Stimulated activated CD4-positive, alpha-beta T cell treated with anti-CD3 and anti-CD28 coated beads, TNF-alpha, amount 100 ng/mL, for 24 hours (primary cell): ENCODE data around the gene KCNE2.

Experiments used
- DNase-seq, 3 experiments: peaks; one replicate each; pipeline ENCODE4 v3.0.0-alpha.2; 2020; ENCODE audit warnings: low read depth in 3 of 3

KCNE2 gene, protein sequence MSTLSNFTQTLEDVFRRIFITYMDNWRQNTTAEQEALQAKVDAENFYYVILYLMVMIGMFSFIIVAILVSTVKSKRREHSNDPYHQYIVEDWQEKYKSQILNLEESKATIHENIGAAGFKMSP

DNA sequence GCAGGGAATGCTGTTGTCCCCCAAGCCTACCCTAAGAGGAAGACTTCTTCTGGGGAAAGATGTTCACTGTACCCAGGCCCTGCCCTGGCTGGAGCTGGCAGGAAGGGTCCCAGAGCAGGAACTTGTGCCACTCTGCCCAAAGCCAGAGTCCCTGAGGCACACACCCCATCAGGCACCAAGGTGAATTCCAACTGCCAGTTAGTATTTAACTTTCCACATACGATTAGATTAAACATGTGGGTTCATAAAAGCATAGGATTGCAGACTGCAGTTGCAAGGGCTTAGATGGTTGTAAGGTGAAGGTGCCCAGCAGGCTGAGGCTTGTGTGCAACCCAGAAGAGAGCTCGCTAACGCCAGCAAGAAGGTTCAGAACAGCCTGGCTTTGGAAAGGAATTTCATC, at the start of gene KCNE2:
Gene KCNE2, plus strand, starts transcription at position 274 of the 400 bp plus-strand sequence. CDS start 6,473 bp downstream, outside the sequence.
- no peak for DNase-seq

DNA sequence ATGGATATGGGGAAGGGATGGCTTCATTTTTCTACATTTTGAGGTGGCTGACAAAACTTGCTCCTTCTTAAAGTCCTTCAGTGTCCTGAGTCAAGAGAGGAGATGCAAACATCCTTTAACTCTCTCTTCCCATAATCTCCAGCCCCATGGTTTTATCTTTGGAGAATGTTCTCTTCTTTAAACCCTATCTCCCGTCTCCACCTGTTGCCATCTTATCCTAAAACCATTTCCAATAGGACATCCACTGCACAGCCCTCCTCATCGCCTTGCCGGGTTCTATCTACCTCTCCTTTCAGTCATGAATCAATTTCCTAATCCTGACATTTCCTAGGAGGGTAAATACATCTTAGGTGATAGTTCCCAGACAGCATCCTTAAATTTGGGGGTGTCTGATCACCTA, 44.2 kb upstream of the KCNE2 start:
- DNase-seq = no peak

DNA sequence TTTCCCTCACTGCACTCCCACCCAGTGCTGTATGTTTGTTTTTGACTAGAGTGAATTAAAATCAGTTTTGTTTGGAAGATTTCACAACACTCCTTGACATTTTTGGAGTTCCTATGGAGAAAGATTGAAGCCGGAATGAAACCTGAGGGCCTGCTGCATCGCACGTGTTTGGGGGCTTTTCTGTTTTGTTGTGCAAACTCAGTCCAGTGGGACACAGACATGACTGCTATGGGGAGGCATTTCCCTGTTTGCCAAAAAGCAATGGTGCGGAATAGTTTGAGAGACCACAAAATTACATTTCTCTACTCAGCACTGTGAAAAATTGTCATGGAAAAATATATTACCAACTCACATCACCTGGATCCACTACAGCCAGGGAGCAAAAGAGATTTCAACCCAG, 43.8 kb upstream of the KCNE2 start:
- DNase-seq = no peak

DNA sequence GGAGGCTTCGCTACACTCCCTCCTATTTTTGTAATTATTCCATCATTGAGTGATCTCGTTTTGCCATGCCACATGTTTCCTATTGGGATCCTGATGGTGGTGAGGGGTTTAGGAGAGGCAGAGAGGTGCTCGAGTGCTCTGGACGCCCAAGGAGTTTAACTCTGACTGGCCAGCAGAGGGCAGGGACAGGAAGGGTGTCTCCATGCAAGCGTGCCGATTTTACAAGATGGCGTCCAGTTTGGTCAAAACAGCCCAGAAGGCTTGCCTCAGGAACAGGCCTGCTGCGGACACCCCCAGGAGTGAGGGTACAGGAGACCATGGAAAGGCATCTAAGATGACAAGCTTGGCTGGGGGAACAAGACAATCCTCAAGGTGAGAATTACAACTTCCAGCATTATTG, 33.8 kb upstream of the KCNE2 start:
- DNase-seq = no peak

DNA sequence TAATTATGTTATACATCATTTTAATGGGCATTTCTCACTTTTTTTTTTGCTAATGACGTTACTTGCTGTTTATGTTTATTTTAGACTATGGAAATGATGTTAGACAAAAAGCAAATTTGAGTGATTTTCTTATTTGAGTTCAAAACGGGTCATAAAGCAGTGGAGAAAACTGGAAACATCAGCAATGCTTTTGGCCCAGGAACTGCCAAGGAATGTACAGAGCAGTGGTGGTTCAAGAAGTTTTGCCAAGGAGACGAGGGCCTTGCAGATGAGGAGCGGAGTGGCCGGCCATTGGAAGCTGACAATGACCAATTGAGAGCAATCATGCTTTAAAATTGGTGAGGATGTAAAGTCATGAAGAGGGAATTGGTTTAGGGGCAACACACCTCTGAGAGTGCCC, 32.1 kb upstream of the KCNE2 start:
- no peak for DNase-seq

DNA sequence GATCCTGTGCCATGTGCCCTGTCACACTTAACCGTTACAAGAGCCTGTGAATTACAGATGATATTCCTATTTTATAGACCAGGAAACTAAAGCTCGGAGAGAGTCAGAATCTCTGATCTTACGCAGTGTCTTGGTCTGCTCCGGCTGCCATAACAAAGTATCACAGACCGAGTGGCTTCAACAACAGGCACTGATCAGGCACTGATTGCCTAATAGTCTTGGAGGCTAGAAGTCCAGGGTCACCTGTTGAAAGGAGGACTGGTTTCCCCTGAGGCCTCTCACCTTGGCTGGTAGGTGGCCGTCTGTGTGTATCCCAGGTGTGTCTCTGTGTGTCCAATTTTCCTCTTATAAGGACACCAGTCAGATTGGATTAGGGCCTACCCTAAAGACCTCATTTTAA, 31.5 kb upstream of the KCNE2 start:
- no peak for DNase-seq

DNA sequence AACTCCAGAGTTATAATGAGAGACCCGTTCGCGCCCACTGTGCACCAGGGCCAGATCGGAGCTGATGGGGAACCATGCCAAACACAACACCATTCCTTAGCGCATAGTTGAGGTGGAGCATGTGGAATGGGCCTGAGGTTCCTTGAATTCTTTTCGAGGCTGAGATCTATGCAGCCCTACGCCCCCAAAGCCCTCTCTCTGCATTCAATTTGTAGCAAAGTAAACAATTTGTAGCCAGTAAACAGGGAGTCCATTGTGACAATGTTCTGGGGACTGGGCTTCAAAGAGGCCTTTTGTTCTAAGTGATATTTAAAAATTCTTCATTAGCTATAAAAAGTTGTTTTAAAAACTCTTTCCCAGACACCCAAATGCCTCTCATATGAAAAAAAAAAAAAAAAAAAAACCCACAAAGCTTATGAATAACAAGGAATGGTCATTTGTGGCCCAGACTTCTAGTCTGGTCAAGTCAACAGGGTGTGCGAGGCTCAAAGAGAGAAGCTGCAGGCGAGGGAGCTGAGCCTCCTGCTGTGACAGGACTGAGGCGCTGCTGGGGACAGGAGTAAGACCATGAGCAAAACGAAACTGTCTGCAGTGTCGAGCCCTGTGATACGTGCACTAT, 30.6 kb upstream of the KCNE2 start:
- DNase-seq = no peak

DNA sequence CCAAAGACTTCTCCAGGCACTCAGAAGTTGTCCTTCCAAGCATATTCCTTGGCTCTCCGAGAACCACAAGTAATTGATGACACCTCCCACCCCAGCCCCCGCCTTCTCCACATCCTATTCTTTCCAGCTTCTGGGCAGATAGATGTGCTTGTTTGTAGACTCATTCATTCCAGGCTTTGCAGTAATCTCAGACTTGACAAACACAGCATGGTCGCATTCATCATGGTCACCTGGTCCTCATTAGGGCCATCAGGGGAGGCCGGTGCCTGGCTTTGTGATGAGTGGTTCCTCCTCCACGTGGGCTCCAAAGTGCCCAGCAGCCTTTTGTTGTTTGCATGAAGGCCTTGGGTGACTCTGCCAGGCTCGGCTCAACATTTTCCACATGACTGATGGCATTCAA, 28.5 kb upstream of the KCNE2 start:
- DNase-seq = no peak

DNA sequence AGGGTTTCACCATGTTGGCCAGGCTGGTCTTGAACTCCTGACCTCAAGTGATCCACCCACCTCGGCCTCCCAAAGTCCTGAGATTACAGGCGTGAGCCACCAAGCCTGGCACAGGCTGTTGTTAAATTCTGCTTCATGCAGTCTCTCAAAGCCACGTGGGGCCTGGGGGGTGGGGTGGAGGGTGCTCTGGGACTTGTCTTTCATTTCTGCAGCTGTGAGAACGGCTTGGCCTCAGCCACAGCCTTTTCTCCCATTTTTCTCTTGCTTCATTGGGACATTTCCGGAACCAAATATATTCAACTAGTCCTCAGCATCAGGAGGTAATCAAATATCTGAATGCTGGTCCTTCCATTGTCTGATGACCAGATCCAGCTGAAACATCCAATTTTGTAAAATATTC, 27.6 kb upstream of the KCNE2 start:
- no peak for DNase-seq

DNA sequence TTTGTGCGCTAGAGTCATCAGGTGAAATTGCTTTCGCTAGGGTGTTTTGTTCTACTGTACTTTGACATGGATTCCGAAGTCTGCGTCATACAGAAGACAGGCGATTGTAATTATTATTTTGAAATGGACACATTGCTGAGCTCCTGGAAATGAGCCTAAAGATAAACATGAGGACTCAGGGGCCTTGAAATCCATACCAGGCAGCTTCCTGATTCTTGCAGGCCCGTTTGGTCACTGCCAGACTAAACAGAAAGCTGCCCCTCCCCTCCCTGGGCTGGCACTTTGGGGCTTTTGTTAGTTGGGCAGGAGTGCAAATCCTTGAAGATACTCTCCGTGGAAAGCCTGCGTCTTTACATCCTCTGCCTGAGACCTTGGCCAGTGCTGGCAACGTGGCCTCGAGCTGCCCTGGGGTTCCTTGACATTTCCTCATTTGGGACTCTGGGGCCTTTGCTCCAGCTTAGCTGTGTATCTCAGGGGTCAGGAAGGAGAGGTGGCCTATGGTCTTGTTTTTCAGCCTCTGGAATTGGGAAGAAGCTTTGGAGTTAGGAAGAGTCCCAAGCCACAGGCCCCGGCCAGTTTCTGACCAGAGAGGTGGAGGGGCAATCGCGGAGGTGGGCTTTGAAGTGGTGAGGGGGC, 26.9 kb upstream of the KCNE2 start:
- no peak for DNase-seq

DNA sequence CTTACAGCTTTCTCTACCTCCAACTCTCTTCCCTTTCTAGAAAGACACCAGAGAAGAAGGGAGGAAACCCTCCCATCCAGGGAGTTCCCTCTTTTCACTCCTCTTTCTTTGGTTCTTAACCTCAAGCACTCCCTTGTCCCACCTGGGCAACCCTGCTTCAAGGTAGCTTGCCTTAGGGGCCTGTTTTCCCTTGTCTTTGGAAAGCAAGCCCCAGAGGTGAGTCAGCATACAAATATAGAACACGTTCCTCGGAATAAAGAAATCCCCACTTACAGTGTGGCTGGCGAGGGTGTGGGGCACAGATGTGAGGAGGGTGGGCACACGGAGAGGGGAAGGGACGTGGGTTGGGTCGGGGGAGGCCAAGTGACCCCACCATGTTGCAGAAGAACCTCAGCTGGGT, 26.1 kb upstream of the KCNE2 start:
- no peak for DNase-seq

DNA sequence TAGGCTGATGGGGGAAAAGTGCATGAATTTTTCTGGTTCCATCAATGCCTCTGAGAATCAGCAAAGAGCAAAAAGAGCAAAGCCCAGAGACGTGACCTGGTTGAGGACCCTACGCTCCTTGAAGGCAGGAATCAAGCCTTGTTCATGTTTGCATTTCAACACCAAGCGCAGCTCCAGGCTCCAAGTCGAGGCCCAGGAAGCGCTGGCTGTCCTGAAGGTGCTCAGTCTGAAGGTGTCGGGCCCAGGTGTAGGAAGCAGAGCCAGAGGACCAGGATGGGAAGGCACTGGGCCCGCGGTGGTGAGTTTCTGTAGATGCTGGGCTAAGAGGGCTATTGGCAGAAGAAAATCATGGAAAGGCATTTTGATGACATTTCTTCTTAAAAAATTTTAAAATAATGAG, 25.6 kb upstream of the KCNE2 start:
- DNase-seq = no peak

DNA sequence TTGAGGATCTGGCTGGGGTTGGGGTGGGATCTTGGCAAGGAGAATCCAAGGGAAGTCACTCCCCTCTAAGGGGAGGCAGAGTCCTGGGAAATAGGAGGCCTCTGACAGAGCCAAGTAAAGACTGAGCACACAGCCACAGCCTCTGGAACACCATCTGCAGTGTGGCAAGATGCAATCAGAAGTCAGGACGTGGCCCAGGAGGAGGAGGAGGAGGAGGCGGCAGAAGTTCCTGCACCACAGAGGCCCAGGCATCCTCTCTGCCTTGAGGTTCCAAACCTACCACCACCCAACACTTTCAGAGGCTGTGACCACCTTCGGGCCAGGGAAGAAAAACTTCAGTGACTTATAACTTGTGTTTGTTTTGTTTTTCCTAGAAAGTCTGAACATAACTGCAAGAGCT, 23.7 kb upstream of the KCNE2 start:
- DNase-seq = no peak

DNA sequence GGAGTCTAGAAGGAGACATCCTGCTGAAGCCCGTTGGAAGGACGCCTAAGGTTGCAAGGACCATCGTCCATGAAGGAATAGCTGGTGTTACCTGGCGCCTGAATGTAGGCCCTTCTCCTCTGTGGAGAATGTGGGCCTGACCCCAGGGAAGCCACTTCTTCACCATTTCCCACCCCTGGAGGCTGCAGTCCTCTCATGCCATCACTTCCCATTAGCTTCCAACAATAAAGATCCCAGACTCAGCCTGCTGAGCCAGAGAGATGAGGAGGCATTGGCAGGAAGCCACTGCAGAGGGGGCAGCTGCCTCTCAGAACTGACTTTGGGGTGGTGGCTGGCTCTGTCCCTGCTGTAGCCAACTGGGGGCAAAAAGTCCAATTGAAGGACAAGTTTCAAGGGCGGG, 21.3 kb upstream of the KCNE2 start:
- no peak for DNase-seq

DNA sequence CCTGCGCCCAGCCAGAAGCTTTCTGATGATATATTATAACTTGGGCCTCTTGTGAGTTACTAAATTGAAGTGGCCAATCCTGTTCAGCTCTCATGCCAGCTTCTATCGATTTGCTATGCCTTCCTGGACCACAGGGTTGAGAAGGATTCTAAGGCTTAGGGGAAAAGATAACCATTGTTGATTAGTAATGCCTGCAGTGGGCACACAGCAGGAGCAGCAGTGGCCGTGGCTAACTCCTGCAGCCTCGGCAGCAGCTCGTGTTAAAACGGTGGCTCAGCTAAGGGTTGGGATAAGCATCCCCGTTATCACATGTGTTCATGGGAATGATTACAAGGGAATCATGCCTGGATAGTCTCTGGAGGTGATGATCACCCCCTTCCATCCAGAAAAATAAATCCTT, 20.5 kb upstream of the KCNE2 start:
- DNase-seq = no peak

DNA sequence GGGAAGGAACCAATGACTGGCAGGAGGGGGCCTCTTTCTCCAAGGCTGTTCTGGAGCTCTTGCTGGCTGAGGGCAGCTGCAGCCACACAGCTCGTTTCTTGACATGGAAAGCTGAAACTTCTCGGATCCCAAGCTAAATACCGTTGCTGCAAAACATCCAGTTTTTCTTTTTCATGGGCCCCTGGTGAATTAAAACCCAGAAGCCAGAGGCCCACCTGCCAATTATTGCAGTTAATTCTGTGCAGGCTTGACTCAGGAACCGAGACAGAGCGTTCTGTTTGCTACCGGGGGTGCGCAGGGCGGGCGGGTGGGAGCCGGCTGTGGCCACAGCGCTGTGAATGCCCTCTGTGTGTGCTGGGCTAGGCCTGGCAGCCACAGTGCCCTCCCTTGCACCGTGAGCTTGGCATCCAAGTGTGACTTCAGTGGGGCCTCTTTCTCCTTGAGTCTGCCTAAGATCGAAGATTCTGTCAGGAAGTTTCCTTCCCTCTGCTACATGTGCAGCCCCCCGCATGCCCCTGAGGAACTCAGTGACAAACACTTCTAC, 19.9 kb upstream of the KCNE2 start:
- DNase-seq = no peak

DNA sequence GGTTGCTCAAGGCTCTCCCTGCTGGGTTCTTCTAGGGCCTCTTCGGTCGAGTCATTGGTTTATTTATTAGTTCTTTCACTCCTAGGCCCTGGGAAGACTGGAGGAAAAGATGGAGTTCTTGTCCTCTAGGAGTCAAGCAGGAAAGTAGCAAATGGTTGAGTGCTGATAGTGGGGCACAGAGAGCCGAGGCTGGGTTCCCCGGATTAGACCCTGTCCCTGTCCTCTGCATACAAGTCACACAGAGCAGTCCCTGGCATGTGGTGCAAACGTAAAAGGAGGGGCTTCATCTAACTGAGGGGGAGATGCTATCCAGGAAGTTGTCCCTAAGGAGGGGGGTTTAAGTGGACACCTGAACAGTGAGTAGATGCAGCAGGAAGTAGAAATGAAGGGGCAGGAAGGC, 19.2 kb upstream of the KCNE2 start:
- DNase-seq = no peak

DNA sequence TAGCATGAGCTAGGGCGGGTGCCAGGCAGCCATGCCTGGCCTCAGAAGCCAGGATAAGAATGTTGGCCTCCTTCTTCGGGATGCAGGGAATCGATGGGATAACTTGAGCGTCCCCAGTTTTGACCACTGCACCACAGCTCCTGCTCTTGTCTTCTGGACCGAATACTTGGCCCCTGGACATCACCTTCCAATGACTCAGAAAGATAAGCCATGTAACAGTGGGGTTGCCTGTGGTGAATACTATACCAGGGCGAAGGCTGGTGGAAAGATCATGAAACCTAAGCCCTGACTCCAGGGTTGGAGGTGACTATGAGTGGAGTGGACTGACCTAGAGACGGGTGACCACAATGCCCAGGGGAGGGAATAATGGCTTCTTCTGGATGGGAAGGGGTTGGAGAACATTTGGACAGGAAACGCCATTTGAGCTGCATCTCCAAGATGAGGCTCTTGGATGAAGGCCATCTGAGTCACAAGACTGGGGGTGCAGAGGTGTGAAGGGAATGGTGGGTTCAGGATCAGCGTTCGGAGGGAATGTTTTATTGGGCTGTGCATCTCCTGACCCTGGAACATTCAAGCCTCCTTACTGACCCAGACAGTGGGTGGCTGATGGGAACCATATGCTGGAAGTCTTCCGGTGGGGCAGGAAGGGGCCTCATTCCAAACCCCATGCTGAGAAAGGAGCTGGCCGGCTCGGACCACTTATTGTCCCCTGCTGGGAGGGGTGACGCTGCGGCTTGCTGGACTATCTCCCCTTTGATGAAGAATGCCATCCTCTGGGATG, 18.5 kb upstream of the KCNE2 start:
- no peak for DNase-seq

DNA sequence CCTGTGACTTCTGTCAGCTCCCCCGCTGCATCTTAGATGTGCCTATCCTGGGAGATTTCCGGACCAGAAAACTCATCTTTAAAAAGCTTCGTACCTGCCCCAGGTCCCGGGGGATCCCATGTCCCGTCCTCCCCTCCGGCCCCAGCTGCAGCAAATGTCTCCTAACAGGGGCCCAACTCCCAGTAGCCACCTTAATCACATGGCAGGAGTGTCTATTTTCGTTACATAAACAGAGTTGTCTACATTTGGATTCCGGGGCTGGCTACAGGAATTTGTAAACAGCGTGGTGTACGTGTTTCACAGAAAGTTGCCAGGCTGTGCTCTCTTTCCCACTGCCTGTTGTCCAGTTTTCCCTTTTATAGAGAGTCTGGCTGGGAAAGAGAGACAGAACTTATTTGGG, 17.9 kb upstream of the KCNE2 start:
- no peak for DNase-seq

DNA sequence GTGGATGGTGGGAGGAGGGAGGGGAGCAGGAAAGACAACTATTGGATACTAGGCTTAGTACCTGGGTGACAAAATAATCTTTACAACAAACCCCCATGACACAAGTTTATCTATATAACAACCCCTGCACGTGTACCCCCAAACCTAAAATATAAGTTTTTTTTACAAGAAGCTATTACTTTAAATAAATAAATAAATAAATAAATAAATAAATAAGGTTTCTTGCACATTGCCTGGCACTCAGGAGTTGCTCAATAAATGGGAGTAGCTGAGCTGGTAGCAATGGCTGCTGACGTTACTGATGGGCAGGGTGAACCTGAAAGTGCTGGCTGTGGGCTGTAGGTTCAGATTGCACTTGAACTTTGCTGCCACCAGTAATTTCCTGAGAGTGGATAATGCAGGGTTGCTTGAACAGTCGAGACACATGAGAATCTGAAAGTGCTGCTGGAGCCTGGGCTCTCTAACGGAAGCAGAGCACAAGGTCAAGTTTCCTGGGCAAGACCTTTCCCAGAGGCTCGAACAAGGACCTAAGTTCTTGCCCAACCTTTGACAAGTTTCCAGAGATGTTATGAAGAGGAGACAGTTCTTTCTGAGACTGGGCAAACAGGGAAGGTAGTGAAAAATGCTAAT, 14.8 kb upstream of the KCNE2 start:
- no peak for DNase-seq

DNA sequence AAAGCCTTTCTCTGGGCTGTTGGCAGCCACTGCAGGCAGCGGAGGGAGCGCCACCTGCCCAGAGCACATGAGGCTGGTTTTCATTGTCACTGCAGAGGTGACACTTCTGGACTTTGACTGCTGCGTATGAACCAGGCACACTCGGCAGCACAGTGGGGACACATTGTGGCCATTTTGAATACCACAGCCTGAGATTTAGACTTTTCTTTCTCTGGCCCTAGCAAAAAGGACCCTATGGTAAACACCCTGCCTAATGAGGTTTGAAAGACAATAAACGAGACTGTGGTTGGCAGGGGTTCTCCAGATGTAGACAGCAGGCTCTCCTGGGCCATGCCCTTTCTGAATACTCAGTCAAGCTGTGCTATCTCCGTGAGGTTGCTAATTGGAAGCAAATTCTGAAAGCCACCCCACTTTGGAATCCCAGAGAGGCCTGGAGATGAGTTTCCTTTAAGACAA, 12.0 kb upstream of the KCNE2 start:
- no peak for DNase-seq

DNA sequence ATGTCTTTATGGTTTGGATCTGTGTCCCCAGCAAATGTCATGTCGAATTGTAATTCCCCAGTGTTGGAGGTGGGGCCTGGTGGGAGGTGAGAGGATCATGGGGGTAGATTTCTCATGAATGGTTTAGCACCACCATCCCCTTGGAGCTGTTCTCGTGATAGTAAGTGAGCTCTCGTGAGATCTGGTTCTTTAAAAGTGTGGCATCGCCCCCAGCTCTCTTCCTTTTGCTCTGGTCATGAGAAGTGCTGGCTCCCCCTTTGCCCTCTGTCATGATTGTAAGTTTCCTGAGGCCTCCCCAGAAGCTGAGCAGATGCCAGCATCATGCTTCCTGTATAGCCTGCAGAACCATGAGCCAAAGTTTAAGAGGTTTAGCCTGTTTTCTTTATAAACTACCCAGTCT, 11.2 kb upstream of the KCNE2 start:
- no peak for DNase-seq
